Measurements from ENCODE around the gene ITGA5.

Gene ITGA5

DNA sequence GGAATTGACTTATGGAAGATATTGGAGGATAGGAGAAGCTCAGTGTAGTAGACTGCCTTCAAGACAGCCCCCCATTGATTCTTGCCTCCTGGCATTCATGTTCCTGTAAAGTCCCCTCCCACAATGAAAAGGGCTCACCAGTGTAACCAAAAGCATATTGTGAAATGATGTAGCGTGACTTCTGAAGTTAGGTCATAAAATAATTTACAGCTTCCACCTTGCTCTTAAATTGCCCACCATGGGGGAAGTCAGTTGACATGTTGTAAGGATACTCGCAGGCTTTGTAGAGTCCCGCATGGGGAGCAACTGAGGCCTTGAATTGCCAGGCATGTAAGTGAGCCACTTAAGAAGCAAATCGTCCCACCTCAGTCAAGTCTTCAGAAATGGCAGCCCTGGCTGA lies 29.3 kb upstream of the ITGA5 start:
- H3K23ac ChIP-seq (ENCODE audit: low read depth, low read length, poor library complexity) = no peak overlapping the region
- H2BK120ac ChIP-seq (ENCODE audit: low read depth, low read length) = no peak overlapping the region
- peaks cover 0 to 2% of the 10 kb centered on the region in 2 donors for H3K4me1 ChIP-seq (ENCODE audit: control insufficient read depth in 2 of 2, insufficient read depth in 1 of 2, low read depth in 1 of 2, low read length in 2 of 2)
- no peak overlapping the region for H4K8ac ChIP-seq (ENCODE audit: low read depth, low read length)
- H2AFZ ChIP-seq (ENCODE audit: low read length) = no peak overlapping the region
- no peak overlapping the region for H2BK15ac ChIP-seq (ENCODE audit: low read length)
- no peaks in the 10 kb centered on the region for H3K36me3 ChIP-seq (replicated peaks in 1 of 2; ENCODE audit: control insufficient read depth in 2 of 2, insufficient read depth in 2 of 2, low read length in 2 of 2)
- H2BK5ac ChIP-seq (ENCODE audit: low read length) = no peak overlapping the region
- H2BK12ac ChIP-seq (ENCODE audit: low read length) = no peak overlapping the region
- H4K91ac ChIP-seq (ENCODE audit: low read depth, low read length, poor library complexity) = no peak overlapping the region
- H3K9ac ChIP-seq (ENCODE audit: low read depth, low read length, poor library complexity) = no peak overlapping the region
- no peak overlapping the region for H3K4me2 ChIP-seq (ENCODE audit: insufficient read depth, low read length, poor library complexity, severe bottlenecking)
- H3K79me1 ChIP-seq (ENCODE audit: low read depth, low read length) = no peaks in the 10 kb centered on the region
- WGBS, 2 donors (ENCODE audit: extremely low coverage in 2 of 2, insufficient read length in 2 of 2, insufficient replicate concordance in 1 of 2) = no CpG with 5 or more reads among the region's 4 CpGs
- DNase-seq (ENCODE audit: low spot score) = no peak
- H3K4ac ChIP-seq (ENCODE audit: low read length) = no peak overlapping the region
- no peak overlapping the region for H3K18ac ChIP-seq (ENCODE audit: low read length)
- H3K4me3 ChIP-seq (ENCODE audit: low read length in 2 of 2) = no peak overlapping the region
- H2AK5ac ChIP-seq (ENCODE audit: low read depth, low read length) = no peak overlapping the region
- H3K27me3 ChIP-seq (ENCODE audit: control insufficient read depth in 3 of 3, insufficient read depth in 3 of 3, low read depth in 1 of 3, low read length in 3 of 3) = peaks cover 0 to 24% (median 0%) of the 10 kb centered on the region in 3 experiments
- no peak overlapping the region for H3K27ac ChIP-seq (replicated peaks; ENCODE audit: low read length)
- no peak overlapping the region for H3K14ac ChIP-seq (ENCODE audit: low read length)
- no peaks in the 10 kb centered on the region for H3K9me3 ChIP-seq (replicated peaks in 1 of 2; ENCODE audit: control insufficient read depth in 2 of 2, insufficient read depth in 1 of 2, low read depth in 1 of 2, low read length in 2 of 2)

DNA sequence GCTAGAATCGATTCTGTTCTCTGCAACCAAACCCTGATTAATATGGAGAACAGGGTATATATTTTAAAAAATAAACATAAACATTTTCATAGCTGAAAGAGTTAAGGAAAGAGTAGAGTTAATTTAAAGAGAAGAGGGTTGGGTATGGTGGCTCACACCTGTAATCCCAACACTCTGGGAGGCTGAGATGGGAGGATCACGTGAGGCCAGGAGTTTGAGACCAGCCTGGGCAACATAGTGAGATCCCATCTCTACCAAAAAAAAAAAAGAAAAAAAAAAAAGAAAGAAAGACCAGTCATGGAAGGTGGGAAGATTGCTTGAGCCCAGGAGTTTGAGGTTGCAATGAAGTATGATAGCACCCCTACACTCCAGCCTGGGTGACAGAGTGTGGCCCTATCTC lies 28.9 kb upstream of the ITGA5 start:
- Histone ChIP-seq H3K27me3 (ENCODE audit: control insufficient read depth in 3 of 3, insufficient read depth in 3 of 3, low read depth in 1 of 3, low read length in 3 of 3) (peaks cover 0 to 21% (median 0%) of the 10 kb centered on the region in 3 experiments), H2AFZ (ENCODE audit: low read length) (no peak overlapping the region)

DNA sequence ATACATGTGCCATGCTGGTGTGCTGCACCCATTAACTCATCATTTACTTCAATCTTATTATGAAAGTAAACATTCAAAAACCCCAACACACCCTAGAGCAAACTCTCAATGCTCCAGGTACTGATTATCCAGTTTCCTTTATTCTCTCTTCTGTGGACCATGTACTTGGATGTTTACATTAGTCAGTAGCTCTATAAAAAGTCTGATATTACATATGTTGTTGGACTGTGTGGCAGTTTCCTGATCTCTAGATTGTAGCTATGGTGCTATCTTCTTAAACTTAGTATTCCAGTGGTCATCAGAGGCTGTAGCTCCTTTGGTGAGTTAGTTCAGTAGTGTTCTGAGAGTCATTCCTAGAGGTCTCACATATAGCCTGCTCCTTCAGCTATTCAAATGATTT lies 25.1 kb upstream of the ITGA5 start:
- Histone ChIP-seq H2BK5ac (ENCODE audit: low read length) (no peak overlapping the region), H2AK5ac (ENCODE audit: low read depth, low read length) (no peak overlapping the region), H3K23ac (ENCODE audit: low read depth, low read length, poor library complexity) (no peak overlapping the region), H3K36me3 (replicated peaks in 1 of 2; ENCODE audit: control insufficient read depth in 2 of 2, insufficient read depth in 2 of 2, low read length in 2 of 2) (no peaks in the 10 kb centered on the region), H2BK15ac (ENCODE audit: low read length) (no peak overlapping the region), H4K91ac (ENCODE audit: low read depth, low read length, poor library complexity) (no peak overlapping the region), H3K9ac (ENCODE audit: low read depth, low read length, poor library complexity) (no peak overlapping the region), H3K79me1 (ENCODE audit: low read depth, low read length) (no peaks in the 10 kb centered on the region), H3K4me2 (ENCODE audit: insufficient read depth, low read length, poor library complexity, severe bottlenecking) (no peak overlapping the region), H3K27me3 (ENCODE audit: control insufficient read depth in 3 of 3, insufficient read depth in 3 of 3, low read depth in 1 of 3, low read length in 3 of 3) (peaks cover 0 to 19% (median 0%) of the 10 kb centered on the region in 3 experiments), H3K4ac (ENCODE audit: low read length) (no peak overlapping the region), H3K4me1 (ENCODE audit: control insufficient read depth in 2 of 2, insufficient read depth in 1 of 2, low read depth in 1 of 2, low read length in 2 of 2) (no peaks in the 10 kb centered on the region), H2BK12ac (ENCODE audit: low read length) (no peak overlapping the region), H4K8ac (ENCODE audit: low read depth, low read length) (no peak overlapping the region), H3K9me3 (replicated peaks in 1 of 2; ENCODE audit: control insufficient read depth in 2 of 2, insufficient read depth in 1 of 2, low read depth in 1 of 2, low read length in 2 of 2) (no peaks in the 10 kb centered on the region), H3K14ac (ENCODE audit: low read length) (no peak overlapping the region), H3K18ac (ENCODE audit: low read length) (no peak overlapping the region), H3K27ac (replicated peaks; ENCODE audit: low read length) (no peak overlapping the region), H3K4me3 (ENCODE audit: low read length in 2 of 2) (no peak overlapping the region), H2BK120ac (ENCODE audit: low read depth, low read length) (no peak overlapping the region), H2AFZ (ENCODE audit: low read length) (no peak overlapping the region)
- DNase-seq (ENCODE audit: low spot score) = no peak

More for the DNA sequence above, 28.9 kb upstream of the ITGA5 start:
- no peak overlapping the region for H4K91ac ChIP-seq (ENCODE audit: low read depth, low read length, poor library complexity)
- no peak overlapping the region for H2BK120ac ChIP-seq (ENCODE audit: low read depth, low read length)
- no peak overlapping the region for H3K14ac ChIP-seq (ENCODE audit: low read length)
- no peaks in the 10 kb centered on the region for H3K9me3 ChIP-seq (replicated peaks in 1 of 2; ENCODE audit: control insufficient read depth in 2 of 2, insufficient read depth in 1 of 2, low read depth in 1 of 2, low read length in 2 of 2)
- H3K4me2 ChIP-seq (ENCODE audit: insufficient read depth, low read length, poor library complexity, severe bottlenecking) = no peak overlapping the region
- no CpG with 5 or more reads among the region's 2 CpGs for WGBS, 2 donors (ENCODE audit: extremely low coverage in 2 of 2, insufficient read length in 2 of 2, insufficient replicate concordance in 1 of 2)
- no peak for DNase-seq (ENCODE audit: low spot score)
- no peak overlapping the region for H2AK5ac ChIP-seq (ENCODE audit: low read depth, low read length)
- no peak overlapping the region for H3K4ac ChIP-seq (ENCODE audit: low read length)
- no peaks in the 10 kb centered on the region for H3K79me1 ChIP-seq (ENCODE audit: low read depth, low read length)
- no peak overlapping the region for H3K23ac ChIP-seq (ENCODE audit: low read depth, low read length, poor library complexity)
- no peak overlapping the region for H2BK5ac ChIP-seq (ENCODE audit: low read length)
- H3K18ac ChIP-seq (ENCODE audit: low read length) = no peak overlapping the region
- H4K8ac ChIP-seq (ENCODE audit: low read depth, low read length) = no peak overlapping the region
- peaks cover 0 to 2% of the 10 kb centered on the region in 2 donors for H3K4me1 ChIP-seq (ENCODE audit: control insufficient read depth in 2 of 2, insufficient read depth in 1 of 2, low read depth in 1 of 2, low read length in 2 of 2)
- H3K36me3 ChIP-seq (replicated peaks in 1 of 2; ENCODE audit: control insufficient read depth in 2 of 2, insufficient read depth in 2 of 2, low read length in 2 of 2) = no peaks in the 10 kb centered on the region
- no peak overlapping the region for H2BK12ac ChIP-seq (ENCODE audit: low read length)
- no peak overlapping the region for H3K4me3 ChIP-seq (ENCODE audit: low read length in 2 of 2)
- H3K27ac ChIP-seq (replicated peaks; ENCODE audit: low read length) = no peak overlapping the region
- H3K9ac ChIP-seq (ENCODE audit: low read depth, low read length, poor library complexity) = no peak overlapping the region
- H2BK15ac ChIP-seq (ENCODE audit: low read length) = no peak overlapping the region

DNA sequence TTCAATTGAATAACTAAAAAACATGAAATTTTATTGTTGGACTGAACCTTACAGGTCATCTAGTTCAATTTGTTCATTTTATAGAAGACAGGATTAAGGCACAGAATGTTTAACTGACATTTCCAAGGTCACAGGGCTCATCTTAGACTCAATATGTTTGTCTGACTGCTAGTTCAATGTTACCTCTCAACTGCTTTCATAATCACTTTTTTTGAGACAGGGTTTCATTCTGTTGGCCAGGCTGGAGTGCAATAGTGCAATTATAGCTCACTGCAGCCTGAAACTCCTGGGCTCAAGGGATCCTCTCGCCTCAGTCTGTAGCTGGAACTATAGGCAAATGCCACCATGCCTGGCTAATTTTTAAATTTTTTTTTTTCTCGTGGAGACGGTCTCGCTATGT lies 24.4 kb upstream of the ITGA5 start:
- no peak overlapping the region for H3K4me3 ChIP-seq (ENCODE audit: low read length in 2 of 2)
- peaks cover 0 to 19% (median 0%) of the 10 kb centered on the region in 3 experiments for H3K27me3 ChIP-seq (ENCODE audit: control insufficient read depth in 3 of 3, insufficient read depth in 3 of 3, low read depth in 1 of 3, low read length in 3 of 3)
- H2AK5ac ChIP-seq (ENCODE audit: low read depth, low read length) = no peak overlapping the region
- no peak overlapping the region for H2BK120ac ChIP-seq (ENCODE audit: low read depth, low read length)
- H3K27ac ChIP-seq (replicated peaks; ENCODE audit: low read length) = no peak overlapping the region
- no peak overlapping the region for H2BK15ac ChIP-seq (ENCODE audit: low read length)
- no peak overlapping the region for H3K9ac ChIP-seq (ENCODE audit: low read depth, low read length, poor library complexity)
- no peak overlapping the region for H2BK5ac ChIP-seq (ENCODE audit: low read length)
- H3K4me1 ChIP-seq (ENCODE audit: control insufficient read depth in 2 of 2, insufficient read depth in 1 of 2, low read depth in 1 of 2, low read length in 2 of 2) = no peaks in the 10 kb centered on the region
- H3K36me3 ChIP-seq (replicated peaks in 1 of 2; ENCODE audit: control insufficient read depth in 2 of 2, insufficient read depth in 2 of 2, low read length in 2 of 2) = no peaks in the 10 kb centered on the region
- no peaks in the 10 kb centered on the region for H3K79me1 ChIP-seq (ENCODE audit: low read depth, low read length)
- no peak overlapping the region for H3K18ac ChIP-seq (ENCODE audit: low read length)
- no peak overlapping the region for H3K23ac ChIP-seq (ENCODE audit: low read depth, low read length, poor library complexity)
- no CpG with 5 or more reads among the region's 4 CpGs for WGBS, 2 donors (ENCODE audit: extremely low coverage in 2 of 2, insufficient read length in 2 of 2, insufficient replicate concordance in 1 of 2)
- no peak overlapping the region for H4K8ac ChIP-seq (ENCODE audit: low read depth, low read length)
- H2AFZ ChIP-seq (ENCODE audit: low read length) = no peak overlapping the region
- DNase-seq (ENCODE audit: low spot score) = no peak
- no peak overlapping the region for H3K4ac ChIP-seq (ENCODE audit: low read length)
- H3K4me2 ChIP-seq (ENCODE audit: insufficient read depth, low read length, poor library complexity, severe bottlenecking) = no peak overlapping the region
- H4K91ac ChIP-seq (ENCODE audit: low read depth, low read length, poor library complexity) = no peak overlapping the region
- H2BK12ac ChIP-seq (ENCODE audit: low read length) = no peak overlapping the region
- H3K14ac ChIP-seq (ENCODE audit: low read length) = no peak overlapping the region
- H3K9me3 ChIP-seq (replicated peaks in 1 of 2; ENCODE audit: control insufficient read depth in 2 of 2, insufficient read depth in 1 of 2, low read depth in 1 of 2, low read length in 2 of 2) = no peaks in the 10 kb centered on the region

Data from neuronal stem cell (in vitro differentiated cells).